ENCODE data around the gene AAK1. TPM values are rescaled to one million over a fixed set of nuclear protein-coding genes. Genes with fewer than 3 reads are reported as not detected.

Gene AAK1
- total RNA-seq, 1 experiment from 2014 or later, result 46.8 TPM

DNA sequence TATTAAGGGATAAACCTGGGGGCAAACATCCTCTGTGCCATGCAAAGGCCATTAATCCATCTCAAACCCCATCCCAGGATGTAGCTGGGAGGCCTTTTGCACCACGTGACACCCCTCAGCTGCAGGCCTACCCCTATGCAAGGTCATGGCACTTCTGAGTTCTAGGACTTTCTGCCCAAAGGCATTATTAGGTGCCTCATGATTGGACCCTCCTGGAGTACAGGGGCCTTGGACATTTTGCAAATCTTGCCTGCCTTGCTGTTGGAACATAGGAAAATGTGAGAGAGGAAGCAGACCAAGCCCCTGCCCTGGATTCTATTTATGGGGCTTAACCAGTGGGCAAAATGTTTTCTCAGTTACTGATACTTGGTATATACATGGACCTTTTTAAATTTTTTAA lies 162.1 kb downstream of the AAK1 start:
- POLR2A ChIA-PET (ENCODE audit: unreplicated experiment), result no interaction called here

GRCh38 chr2:69477627-69478026 lies 165.9 kb downstream of the AAK1 start:
- no peaks in the 10 kb centered on the region for H3K4me1 ChIP-seq (ENCODE audit: insufficient read depth, low read length)
- H3K4me2 ChIP-seq (ENCODE audit: low read length), result no peak overlapping the region
- no peaks in the 10 kb centered on the region for H3K27me3 ChIP-seq (ENCODE audit: low read length)
- no peaks in the 10 kb centered on the region for H3K79me2 ChIP-seq (ENCODE audit: low read length)
- no TSS peak for BruUV-seq (replicated peaks)
- no peaks in the 10 kb centered on the region for H3K9me3 ChIP-seq (ENCODE audit: low read length)
- no peak overlapping the region for H2AFZ ChIP-seq (ENCODE audit: low read length)
- ATAC-seq, result no peak
- no peaks in the 10 kb centered on the region for H4K20me1 ChIP-seq (ENCODE audit: low read length)
- no peaks in the 10 kb centered on the region for H3K36me3 ChIP-seq (ENCODE audit: low read depth, low read length)
- intact Hi-C loops (cut with micrococcal nuclease), result no loop called here
- H3K27ac ChIP-seq (ENCODE audit: low read length), result no peak overlapping the region
- DNase-seq, result no peak
- H3K4me3 ChIP-seq (ENCODE audit: low read length), result no peak overlapping the region
- no peak overlapping the region for H3K9ac ChIP-seq (ENCODE audit: low read length)
- H3F3A ChIP-seq (ENCODE audit: low read length, unreplicated experiment), result no peaks in the 10 kb centered on the region
- H3K9me2 ChIP-seq (replicated peaks; ENCODE audit: low read length), result no peaks in the 10 kb centered on the region
- POLR2A ChIA-PET (ENCODE audit: unreplicated experiment), result no interaction called here
- TF ChIP-seq EZH2phosphoT487 (IDR thresholded peaks at IDR 0.05; ENCODE audit: borderline replicate concordance, low read length) (no peak), CTCF (conservative IDR thresholded peaks at IDR 0.05; ENCODE audit: low read depth, low read length) (no peak), EZH2 (IDR thresholded peaks at IDR 0.05; ENCODE audit: low read length, unreplicated experiment) (no peak)
- CTCF ChIA-PET, result no interaction called here

More for the DNA sequence above, 162.1 kb downstream of the AAK1 start:
- H4K20me1 ChIP-seq (ENCODE audit: low read length), result no peaks in the 10 kb centered on the region
- peaks cover 18% of the 10 kb centered on the region for H3K4me1 ChIP-seq (ENCODE audit: insufficient read depth, low read length)
- no peak overlapping the region for H3K27ac ChIP-seq (ENCODE audit: low read length)
- no peak for ATAC-seq
- H3K9me3 ChIP-seq (ENCODE audit: low read length), result no peaks in the 10 kb centered on the region
- no peak overlapping the region for H3K9ac ChIP-seq (ENCODE audit: low read length)
- CTCF ChIA-PET, result no interaction called here
- H3K79me2 ChIP-seq (ENCODE audit: low read length), result no peaks in the 10 kb centered on the region
- H2AFZ ChIP-seq (ENCODE audit: low read length), result no peak overlapping the region
- no peaks in the 10 kb centered on the region for H3K36me3 ChIP-seq (ENCODE audit: low read depth, low read length)
- no TSS peak for BruUV-seq (replicated peaks)
- H3K4me2 ChIP-seq (ENCODE audit: low read length), result no peak overlapping the region
- H3F3A ChIP-seq (ENCODE audit: low read length, unreplicated experiment), result no peaks in the 10 kb centered on the region
- intact Hi-C loops (cut with micrococcal nuclease), result loop anchor here (5.0 to 10.0 kb wide), 2 partner anchors 39 to 97 kb away; partner anchors contain the start of gene GFPT1
- no peaks in the 10 kb centered on the region for H3K9me2 ChIP-seq (replicated peaks; ENCODE audit: low read length)
- no peak for DNase-seq
- no peaks in the 10 kb centered on the region for H3K27me3 ChIP-seq (ENCODE audit: low read length)
- TF ChIP-seq EZH2 (IDR thresholded peaks at IDR 0.05; ENCODE audit: low read length, unreplicated experiment) (no peak), CTCF (conservative IDR thresholded peaks at IDR 0.05; ENCODE audit: low read depth, low read length) (no peak), EZH2phosphoT487 (IDR thresholded peaks at IDR 0.05; ENCODE audit: borderline replicate concordance, low read length) (no peak)
- H3K4me3 ChIP-seq (ENCODE audit: low read length), result no peak overlapping the region

- no peak for DNase-seq
- Histone ChIP-seq H3K9me2 (replicated peaks; ENCODE audit: low read length) (no peaks in the 10 kb centered on the region), H3K4me3 (ENCODE audit: low read length) (no peak overlapping the region), H4K20me1 (ENCODE audit: low read length) (no peaks in the 10 kb centered on the region), H3F3A (ENCODE audit: low read length, unreplicated experiment) (no peaks in the 10 kb centered on the region), H3K4me1 (ENCODE audit: insufficient read depth, low read length) (no peaks in the 10 kb centered on the region), H2AFZ (ENCODE audit: low read length) (no peak overlapping the region), H3K79me2 (ENCODE audit: low read length) (no peaks in the 10 kb centered on the region), H3K4me2 (ENCODE audit: low read length) (no peak overlapping the region), H3K27me3 (ENCODE audit: low read length) (no peaks in the 10 kb centered on the region), H3K27ac (ENCODE audit: low read length) (no peak overlapping the region), H3K36me3 (ENCODE audit: low read depth, low read length) (no peaks in the 10 kb centered on the region), H3K9ac (ENCODE audit: low read length) (no peak overlapping the region), H3K9me3 (ENCODE audit: low read length) (no peaks in the 10 kb centered on the region)
- POLR2A ChIA-PET (ENCODE audit: unreplicated experiment), result no interaction called here
- CTCF ChIA-PET, result no interaction called here
- TF ChIP-seq CTCF (conservative IDR thresholded peaks at IDR 0.05; ENCODE audit: low read depth, low read length), result no peak
- no peak for TF ChIP-seq EZH2phosphoT487 (IDR thresholded peaks at IDR 0.05; ENCODE audit: borderline replicate concordance, low read length)
- TF ChIP-seq EZH2 (IDR thresholded peaks at IDR 0.05; ENCODE audit: low read length, unreplicated experiment), result no peak
- no TSS peak for BruUV-seq (replicated peaks)
- intact Hi-C loops (cut with micrococcal nuclease), result no loop called here
- no peak for ATAC-seq
These were observed 168.9 kb downstream of the AAK1 start for GRCh38 chr2:69474688-69475087.
